Upper lobe of left lung (tissue), 6 donors: ENCODE measurements around the gene PODXL2. TPM values are rescaled to one million over a fixed set of nuclear protein-coding genes. Genes with fewer than 3 reads are reported as not detected.

Experiments
- ATAC-seq, 2 donors: fragments of 200-7000 bp; cut with Tn5 transposase; one replicate each; pipeline ENCODE4 v1.9.1; 2022; ENCODE audit warnings: mild to moderate bottlenecking in 2 of 2, moderate library complexity in 2 of 2; ENCODE audit not compliant: low FRiP score in 2 of 2
- DNase-seq, 2 donors: peaks; one replicate each; pipeline ENCODE4 v3.0.0-alpha.2; 2019 to 2020
- H3K27ac ChIP-seq, 4 donors: fragments of 200-600 bp; sonication (generic); one replicate each; pipeline ENCODE4 v1.5.1; 2016 to 2019
- H3K27me3 ChIP-seq, 4 donors: fragments of 200-600 bp; sonication (generic); one replicate each; pipeline ENCODE4 v1.5.1; 2017 to 2019
- H3K36me3 ChIP-seq, 4 donors: fragments of 200-600 bp; sonication (generic); one replicate each; pipeline ENCODE4 v1.5.1; 2016 to 2019
- H3K4me1 ChIP-seq, 4 donors: fragments of 200-600 bp; sonication (generic); one replicate each; pipeline ENCODE4 v1.5.1; 2018 to 2019
- H3K4me3 ChIP-seq, 4 donors: fragments of 200-600 bp; sonication (generic); one replicate each; pipeline ENCODE4 v1.5.1; 2017 to 2019; ENCODE audit warnings: mild to moderate bottlenecking in 2 of 4, moderate library complexity in 1 of 4
- H3K9me3 ChIP-seq, 4 donors: fragments of 200-600 bp; sonication (generic); one replicate each; pipeline ENCODE4 v1.5.1; 2018 to 2019
- EP300 ChIP-seq, 4 donors: sonication (generic); formaldehyde crosslinking; IDR thresholded peaks; one replicate each; pipeline ENCODE4 v1.5.1; 2017; ENCODE audit warnings: antibody characterized with exemption in 4 of 4, control low read depth in 2 of 4
- POLR2A ChIP-seq, 4 donors: fragments of 450-650 bp; IDR thresholded peaks; one replicate each; pipeline ENCODE4 v1.5.1; 2016 to 2017; ENCODE audit warnings: antibody characterized with exemption in 4 of 4, mild to moderate bottlenecking in 2 of 4
- POLR2AphosphoS5 ChIP-seq, 2 donors: sonication (generic); formaldehyde crosslinking; IDR thresholded peaks; one replicate each; pipeline ENCODE4 v1.5.1; 2017; ENCODE audit warnings: antibody characterized with exemption in 2 of 2
- WGBS, 2 donors: methylation state at CpG; one replicate each; pipeline ENCODE4 v1.1.5; 2017 to 2018; 5-methylcytosine and 5-hydroxymethylcytosine counted together
- total RNA-seq, 6 donors: library from RNA; depleted of rRNA in 4 of 6; stranded (reverse); fragments of >200 nt in 4 of 6; gene quantifications; one replicate each; pipeline versions ENCODE4 v1.1.0 to v1.2.1, GENCODE V29; 2016 to 2021
- TF ChIP-seq, protein P1 (sequence below), 6 experiments: fragments of 450-650 bp in 4 of 6; fragments of 200-600 bp in 2 of 6; sonication (generic) in 2 of 6; IDR thresholded peaks; one replicate each; pipeline ENCODE4 v1.5.1; 2016 to 2019; ENCODE audit warnings: antibody characterized with exemption in 6 of 6
- donor health status: DM: no; HTN: no; CAD: no; lungs with moderate emphysema.
- donor health status: DM: no; HTN: yes; CAD: no; lungs with severe emphysema.

PODXL2 gene
- total RNA-seq, 6 donors from 2014 or later = 1.0 to 5.1 (median 3.5) TPM

GRCh38 chr3:127644641-127645370 is 15.8 kb downstream of the PODXL2 start:
- WGBS, 2 donors = 73 to 79% methylated on average over 5 of the region's 5 CpGs
- no peaks in the 10 kb centered on the region for H3K36me3 ChIP-seq
- no peak for ATAC-seq
- no peak overlapping the region for H3K4me3 ChIP-seq
- TF ChIP-seq, protein P1, sequence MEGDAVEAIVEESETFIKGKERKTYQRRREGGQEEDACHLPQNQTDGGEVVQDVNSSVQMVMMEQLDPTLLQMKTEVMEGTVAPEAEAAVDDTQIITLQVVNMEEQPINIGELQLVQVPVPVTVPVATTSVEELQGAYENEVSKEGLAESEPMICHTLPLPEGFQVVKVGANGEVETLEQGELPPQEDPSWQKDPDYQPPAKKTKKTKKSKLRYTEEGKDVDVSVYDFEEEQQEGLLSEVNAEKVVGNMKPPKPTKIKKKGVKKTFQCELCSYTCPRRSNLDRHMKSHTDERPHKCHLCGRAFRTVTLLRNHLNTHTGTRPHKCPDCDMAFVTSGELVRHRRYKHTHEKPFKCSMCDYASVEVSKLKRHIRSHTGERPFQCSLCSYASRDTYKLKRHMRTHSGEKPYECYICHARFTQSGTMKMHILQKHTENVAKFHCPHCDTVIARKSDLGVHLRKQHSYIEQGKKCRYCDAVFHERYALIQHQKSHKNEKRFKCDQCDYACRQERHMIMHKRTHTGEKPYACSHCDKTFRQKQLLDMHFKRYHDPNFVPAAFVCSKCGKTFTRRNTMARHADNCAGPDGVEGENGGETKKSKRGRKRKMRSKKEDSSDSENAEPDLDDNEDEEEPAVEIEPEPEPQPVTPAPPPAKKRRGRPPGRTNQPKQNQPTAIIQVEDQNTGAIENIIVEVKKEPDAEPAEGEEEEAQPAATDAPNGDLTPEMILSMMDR (IDR thresholded peaks at IDR 0.05) = no peak
- no peak for TF ChIP-seq EP300 (IDR thresholded peaks at IDR 0.05)
- no peak for TF ChIP-seq POLR2AphosphoS5 (IDR thresholded peaks at IDR 0.05)
- TF ChIP-seq POLR2A (IDR thresholded peaks at IDR 0.05) = no peak
- no peak overlapping the region for H3K27ac ChIP-seq
- no peaks in the 10 kb centered on the region for H3K9me3 ChIP-seq
- no peaks in the 10 kb centered on the region for H3K27me3 ChIP-seq
- no peaks in the 10 kb centered on the region for H3K4me1 ChIP-seq
- DNase-seq = no peak

- no peaks in the 10 kb centered on the region for H3K9me3 ChIP-seq
- no peak for TF ChIP-seq POLR2A (IDR thresholded peaks at IDR 0.05)
- TF ChIP-seq, protein P1 (IDR thresholded peaks at IDR 0.05) = no peak
- no peak for TF ChIP-seq EP300 (IDR thresholded peaks at IDR 0.05)
- no peak for TF ChIP-seq POLR2AphosphoS5 (IDR thresholded peaks at IDR 0.05)
- no peaks in the 10 kb centered on the region for H3K36me3 ChIP-seq
- no peak overlapping the region for H3K27ac ChIP-seq
- DNase-seq = no peak
- no peak overlapping the region for H3K4me3 ChIP-seq
- WGBS, 2 donors = 94 to 96% methylated on average over 7 to 8 of the region's 8 CpGs
- H3K27me3 ChIP-seq = no peaks in the 10 kb centered on the region
- H3K4me1 ChIP-seq = no peaks in the 10 kb centered on the region
- ATAC-seq = peak in 1 of 2 donors; percentile 52
Measured at GRCh38 chr3:127645371-127646015, 16.5 kb downstream of the PODXL2 start.

DNA sequence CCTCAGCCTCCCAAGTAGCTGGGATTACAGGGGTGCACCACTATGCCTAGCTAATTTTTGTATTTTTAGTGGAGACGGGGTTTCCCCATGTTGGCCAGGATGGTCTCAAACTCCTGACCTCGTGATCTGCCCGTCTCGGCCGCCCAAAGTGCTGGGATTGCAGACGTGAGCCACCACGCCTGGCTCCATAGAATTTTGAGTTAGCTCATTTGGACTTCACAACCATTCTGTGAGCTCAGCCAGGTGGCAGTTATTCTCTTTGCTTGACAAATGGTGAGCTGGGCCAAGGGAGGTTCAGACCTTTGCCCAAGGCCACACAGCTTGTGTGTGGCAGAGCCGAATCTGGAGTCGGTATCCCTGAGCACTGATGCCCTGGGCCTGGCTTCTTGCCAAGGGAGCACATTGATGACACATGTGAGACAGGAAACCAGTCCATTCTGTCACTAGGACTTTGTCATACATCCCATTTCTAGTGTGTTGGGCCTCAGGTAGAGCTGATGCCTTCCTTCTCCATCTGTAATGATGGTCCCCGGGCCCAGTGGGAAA is 17.6 kb downstream of the PODXL2 start:
- no peaks in the 10 kb centered on the region for H3K27me3 ChIP-seq
- H3K27ac ChIP-seq = no peak overlapping the region
- H3K4me1 ChIP-seq = no peaks in the 10 kb centered on the region
- H3K36me3 ChIP-seq = no peaks in the 10 kb centered on the region
- WGBS, 2 donors = 93 to 94% methylated on average over 7 to 8 of the region's 10 CpGs
- TF ChIP-seq, protein P1 (IDR thresholded peaks at IDR 0.05) = no peak
- TF ChIP-seq POLR2AphosphoS5 (IDR thresholded peaks at IDR 0.05) = no peak
- no peak for TF ChIP-seq EP300 (IDR thresholded peaks at IDR 0.05)
- TF ChIP-seq POLR2A (IDR thresholded peaks at IDR 0.05) = no peak
- DNase-seq (no peak), ATAC-seq (no peak)
- H3K4me3 ChIP-seq = no peak overlapping the region
- H3K9me3 ChIP-seq = no peaks in the 10 kb centered on the region

GRCh38 chr3:127647166-127647844 is 18.3 kb downstream of the PODXL2 start:
- DNase-seq (no peak), ATAC-seq (no peak)
- 74 to 76% methylated on average over 6 to 13 of the region's 13 CpGs for WGBS, 2 donors
- Histone ChIP-seq H3K27me3 (no peaks in the 10 kb centered on the region), H3K4me1 (peaks cover 0 to 5% (median 0%) of the 10 kb centered on the region in 4 donors), H3K9me3 (no peaks in the 10 kb centered on the region), H3K36me3 (no peaks in the 10 kb centered on the region), H3K27ac (no peak overlapping the region), H3K4me3 (no peak overlapping the region)
- TF ChIP-seq, protein P1 (IDR thresholded peaks at IDR 0.05) = no peak
- no peak for TF ChIP-seq POLR2AphosphoS5 (IDR thresholded peaks at IDR 0.05)
- no peak for TF ChIP-seq POLR2A (IDR thresholded peaks at IDR 0.05)
- no peak for TF ChIP-seq EP300 (IDR thresholded peaks at IDR 0.05)
